Measurements from ENCODE around the gene DDX6.
"Not testable (repeated sequence)": the region's sequence is repeated elsewhere in the genome, so short reads cannot be mapped to it uniquely, and the experiment has no call there.

DDX6 gene

GRCh38 chr11:118820412-118821357 is 29.7 kb upstream of the DDX6 start:
- no peak for DNase-seq (ENCODE audit: low read depth)
- no peak overlapping the region for H3K4me3 ChIP-seq (ENCODE audit: low read depth, low read length)
- TF ChIP-seq, protein P1, sequence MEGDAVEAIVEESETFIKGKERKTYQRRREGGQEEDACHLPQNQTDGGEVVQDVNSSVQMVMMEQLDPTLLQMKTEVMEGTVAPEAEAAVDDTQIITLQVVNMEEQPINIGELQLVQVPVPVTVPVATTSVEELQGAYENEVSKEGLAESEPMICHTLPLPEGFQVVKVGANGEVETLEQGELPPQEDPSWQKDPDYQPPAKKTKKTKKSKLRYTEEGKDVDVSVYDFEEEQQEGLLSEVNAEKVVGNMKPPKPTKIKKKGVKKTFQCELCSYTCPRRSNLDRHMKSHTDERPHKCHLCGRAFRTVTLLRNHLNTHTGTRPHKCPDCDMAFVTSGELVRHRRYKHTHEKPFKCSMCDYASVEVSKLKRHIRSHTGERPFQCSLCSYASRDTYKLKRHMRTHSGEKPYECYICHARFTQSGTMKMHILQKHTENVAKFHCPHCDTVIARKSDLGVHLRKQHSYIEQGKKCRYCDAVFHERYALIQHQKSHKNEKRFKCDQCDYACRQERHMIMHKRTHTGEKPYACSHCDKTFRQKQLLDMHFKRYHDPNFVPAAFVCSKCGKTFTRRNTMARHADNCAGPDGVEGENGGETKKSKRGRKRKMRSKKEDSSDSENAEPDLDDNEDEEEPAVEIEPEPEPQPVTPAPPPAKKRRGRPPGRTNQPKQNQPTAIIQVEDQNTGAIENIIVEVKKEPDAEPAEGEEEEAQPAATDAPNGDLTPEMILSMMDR (conservative IDR thresholded peaks at IDR 0.05; ENCODE audit: low read depth, low read length) = no peak

GRCh38 chr11:118820025-118820379 is 29.0 kb upstream of the DDX6 start:
- DNase-seq (ENCODE audit: low read depth); H3K4me3 ChIP-seq (ENCODE audit: low read depth, low read length): not testable (repeated sequence)

DNA sequence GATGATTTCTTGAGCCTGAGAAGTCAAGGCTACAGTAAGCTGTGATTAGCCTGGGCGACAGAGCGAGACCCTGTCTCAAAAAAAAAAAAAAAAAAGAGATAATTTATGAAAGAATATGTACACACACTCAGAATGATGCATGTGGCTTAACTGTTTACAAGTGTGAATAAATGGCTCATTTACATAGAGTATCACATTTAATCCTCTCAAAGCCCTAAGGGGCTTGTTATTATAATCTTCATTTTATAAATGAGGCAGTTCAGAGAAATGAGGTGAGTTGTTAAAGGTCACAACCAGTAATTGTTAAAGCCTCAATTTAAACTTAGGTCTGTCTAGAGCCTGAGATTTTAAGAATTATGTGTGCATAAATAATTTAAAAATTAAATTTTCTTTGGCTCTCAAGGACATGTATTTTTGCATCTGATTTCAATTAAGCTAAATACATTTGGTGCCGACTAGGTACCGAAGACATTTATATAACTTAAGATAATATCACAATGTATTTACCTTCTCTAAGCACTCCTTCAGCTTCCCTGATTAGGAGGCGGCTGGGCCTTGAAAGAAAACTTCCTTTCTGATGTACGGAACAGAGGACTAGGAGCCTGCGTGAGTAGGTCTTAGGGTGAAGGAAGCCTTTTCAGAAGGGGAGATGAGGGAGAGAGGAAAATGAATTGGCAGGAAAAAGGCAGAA is 28.5 kb upstream of the DDX6 start:
- TF ChIP-seq, protein P1 (conservative IDR thresholded peaks at IDR 0.05; ENCODE audit: low read depth, low read length) = no peak
- H3K4me3 ChIP-seq (ENCODE audit: low read depth, low read length) = no peak overlapping the region
- no peak for DNase-seq (ENCODE audit: low read depth)

DNA sequence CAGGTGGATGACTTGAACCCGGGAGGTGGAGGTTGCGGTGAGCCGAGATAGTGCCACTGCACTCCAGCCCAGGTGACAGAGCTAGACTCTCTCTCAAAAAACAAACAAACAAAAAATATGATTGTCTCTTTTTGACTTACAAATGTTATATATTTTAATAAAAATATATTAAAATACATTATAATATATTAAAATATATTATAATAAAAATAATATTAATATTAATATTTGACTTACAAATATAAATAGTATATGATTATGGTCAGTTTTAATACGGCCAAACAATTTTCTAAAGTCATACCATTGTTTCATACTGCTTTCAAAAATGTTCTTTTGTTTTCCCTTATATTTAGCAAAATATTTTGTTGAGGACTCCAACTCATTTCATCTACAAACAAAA is 27.2 kb upstream of the DDX6 start:
- TF ChIP-seq, protein P1 (conservative IDR thresholded peaks at IDR 0.05; ENCODE audit: low read depth, low read length) = no peak
- DNase-seq (ENCODE audit: low read depth) = no peak
- no peak overlapping the region for H3K4me3 ChIP-seq (ENCODE audit: low read depth, low read length)

DNA sequence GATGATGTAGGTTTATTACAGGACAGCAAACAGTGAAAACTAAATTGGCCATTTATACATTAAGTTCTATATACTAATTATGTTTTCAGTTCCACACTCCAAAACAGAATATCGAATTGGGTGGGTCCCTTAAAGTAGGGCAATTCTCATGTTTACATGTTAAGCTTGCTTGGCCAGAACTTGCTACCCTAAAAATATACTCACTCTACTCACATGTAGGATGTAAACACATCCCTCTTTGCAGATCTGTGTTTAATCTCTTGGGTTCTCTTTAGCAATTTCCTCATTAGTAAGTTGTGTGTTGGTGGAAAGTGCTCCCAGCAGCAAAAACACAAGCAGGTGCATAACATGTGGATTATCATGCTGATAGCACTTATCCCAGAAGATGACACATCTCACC is 22.6 kb upstream of the DDX6 start:
- TF ChIP-seq, protein P1 (conservative IDR thresholded peaks at IDR 0.05; ENCODE audit: low read depth, low read length) = no peak
- no peak for DNase-seq (ENCODE audit: low read depth)
- no peak overlapping the region for H3K4me3 ChIP-seq (ENCODE audit: low read depth, low read length)

DNA sequence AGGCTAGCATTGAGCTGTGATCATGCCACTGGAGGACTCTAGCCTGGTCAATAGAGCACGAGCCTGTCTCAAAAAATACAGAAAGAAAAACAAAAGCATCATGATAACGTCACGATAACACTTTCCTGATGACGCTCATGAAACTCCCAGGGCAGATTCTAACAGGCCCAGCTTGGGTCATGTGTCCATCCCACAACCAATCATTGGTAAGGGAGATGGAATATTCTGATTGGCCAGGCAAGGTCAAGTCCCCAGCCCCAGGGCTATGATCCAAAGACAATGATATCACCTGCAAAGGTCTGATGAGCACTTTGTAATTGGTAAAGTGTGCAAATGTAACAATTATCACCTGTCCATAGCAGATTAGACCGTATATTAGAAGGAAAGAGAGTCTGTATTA is 21.5 kb upstream of the DDX6 start:
- H3K4me3 ChIP-seq (ENCODE audit: low read depth, low read length) = no peak overlapping the region
- TF ChIP-seq, protein P1 (conservative IDR thresholded peaks at IDR 0.05; ENCODE audit: low read depth, low read length) = no peak
- DNase-seq (ENCODE audit: low read depth) = no peak

DNA sequence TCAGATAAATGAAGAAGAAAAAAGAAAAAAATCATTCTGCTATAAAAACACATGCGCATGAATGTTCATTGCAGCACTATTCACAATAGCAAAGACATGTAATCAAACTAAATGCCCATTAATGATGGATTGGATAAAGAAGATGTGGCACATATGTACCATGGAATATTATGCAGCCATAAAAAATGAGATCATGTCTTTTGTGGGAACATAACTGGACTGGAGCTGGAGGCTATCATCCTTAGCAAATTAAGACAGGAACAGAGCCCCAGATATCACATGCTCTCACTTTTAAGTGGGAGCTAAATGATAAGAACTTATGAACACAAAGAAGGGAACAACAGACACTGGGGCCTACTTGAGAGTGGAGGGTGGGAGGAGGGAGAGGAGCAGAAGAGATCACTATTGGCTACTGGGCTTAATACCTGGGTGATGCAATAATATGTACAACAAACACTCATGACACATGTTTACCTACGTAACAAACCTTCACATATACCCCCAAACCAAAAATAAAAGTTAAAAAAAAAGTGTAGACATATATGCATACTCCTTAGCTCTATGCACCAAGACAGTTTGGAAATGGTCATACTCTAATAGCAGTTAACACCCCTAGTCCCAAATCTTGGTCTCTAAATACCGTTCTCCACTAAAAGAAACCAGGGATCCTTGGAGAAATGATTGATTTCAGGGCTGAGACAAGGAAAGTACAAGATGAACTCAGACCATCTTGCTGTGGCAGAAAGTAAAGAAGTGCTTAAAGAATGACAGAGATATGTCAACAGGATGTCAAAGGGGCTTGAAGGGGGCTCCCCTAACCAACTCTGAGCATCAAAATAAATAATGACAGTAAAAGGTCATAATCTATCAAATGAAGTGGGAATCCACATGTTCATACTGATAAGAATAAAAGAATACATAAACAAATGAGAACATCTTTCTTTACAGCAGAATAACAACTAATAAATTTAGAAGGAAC is 17.1 kb upstream of the DDX6 start:
- H3K4me3 ChIP-seq (ENCODE audit: low read depth, low read length) = no peak overlapping the region
- DNase-seq (ENCODE audit: low read depth) = no peak
- TF ChIP-seq, protein P1 (conservative IDR thresholded peaks at IDR 0.05; ENCODE audit: low read depth, low read length) = no peak

Measured in choroid plexus epithelial cell (primary cell).